IMR-90 (cell line): Measurements from ENCODE around the gene KIAA0040. TPM values are rescaled to one million over a fixed set of nuclear protein-coding genes. Genes with fewer than 3 reads are reported as not detected.

Experiments used
- ATAC-seq: fragments of 200-7000 bp; cut with Tn5 transposase; 2 replicates; pipeline ENCODE4 v1.9.1; 2020; ENCODE audit warnings: low read depth, mild to moderate bottlenecking, moderate library complexity
- BruUV-seq: library from RNA; stranded (reverse); fragments of 400-500 nt; replicated peaks from 2 replicates; lab custom pipeline; 2021; lab: Mats Ljungman, UMichigan
- CTCF ChIA-PET: fragments of 300-600 bp; formaldehyde crosslinking; extraction: SDS; loops from one replicate; lab custom pipeline; 2021; ENCODE audit warnings: antibody characterized with exemption; lab: Yijun Ruan, JAX
- POLR2A ChIA-PET: fragments of 300-600 bp; sonication (Branson Sonifier 250); formaldehyde crosslinking; loops from one replicate; lab custom pipeline; 2022; ENCODE audit warnings: antibody characterized with exemption; ENCODE audit not compliant: unreplicated experiment; lab: Charles Lee
- DNase-seq: peaks from one replicate; pipeline ENCODE4 v3.0.0; 2013
- H2AFZ ChIP-seq: replicated peaks from 2 replicates; pipeline ENCODE3; 2013; ENCODE audit warnings: low read length, mild to moderate bottlenecking; ENCODE audit not compliant: poor library complexity
- H2AK5ac ChIP-seq: 2 replicates; pipeline ENCODE4 v1.6.1; 2013; ENCODE audit warnings: low read depth, low read length, inconsistent platforms
- H2AK9ac ChIP-seq: replicated peaks from 2 replicates; pipeline ENCODE3; 2013; ENCODE audit warnings: mild to moderate bottlenecking, low read depth, low read length, moderate library complexity; ENCODE audit not compliant: poor library complexity
- H2BK120ac ChIP-seq: 2 replicates; pipeline ENCODE4 v1.6.1; 2013; ENCODE audit warnings: low read depth, low read length, inconsistent platforms
- H2BK15ac ChIP-seq: 3 replicates; pipeline ENCODE4 v1.6.1; 2013; ENCODE audit warnings: low read depth, low read length, inconsistent platforms
- H2BK20ac ChIP-seq: 2 replicates; pipeline ENCODE4 v1.6.1; 2013; ENCODE audit warnings: low read depth, mild to moderate bottlenecking, inconsistent platforms, low read length, moderate library complexity
- H2BK5ac ChIP-seq: 2 replicates; pipeline ENCODE4 v1.6.1; 2013; ENCODE audit warnings: mild to moderate bottlenecking, low read depth, low read length, inconsistent platforms; ENCODE audit not compliant: poor library complexity, severe bottlenecking
- H3K14ac ChIP-seq: replicated peaks from 2 replicates; pipeline ENCODE4 v1.6.1; 2013; ENCODE audit warnings: low read depth, low read length, inconsistent platforms
- H3K18ac ChIP-seq: 2 replicates; pipeline ENCODE4 v1.6.1; 2013; ENCODE audit warnings: low read depth, low read length, control low read depth
- H3K23ac ChIP-seq: 2 replicates; pipeline ENCODE4 v1.6.1; 2013; ENCODE audit warnings: low read depth, low read length, inconsistent platforms
- H3K27ac ChIP-seq: 2 replicates; pipeline ENCODE4 v1.5.1; 2013; ENCODE audit warnings: mild to moderate bottlenecking, control low read depth, low read length; ENCODE audit not compliant: insufficient read depth
- H3K27me3 ChIP-seq: 2 replicates; pipeline ENCODE4 v1.6.1; 2013; ENCODE audit warnings: low read length; ENCODE audit not compliant: control insufficient read depth, insufficient read depth
- H3K36me3 ChIP-seq: 2 replicates; pipeline ENCODE4 v1.6.1; 2013; ENCODE audit warnings: low read length, mixed read lengths; ENCODE audit not compliant: control insufficient read depth, insufficient read depth
- H3K4ac ChIP-seq: 2 replicates; pipeline ENCODE4 v1.6.1; 2013; ENCODE audit warnings: low read depth, low read length, inconsistent platforms
- H3K4me1 ChIP-seq: 2 replicates; pipeline ENCODE4 v1.6.1; 2013; ENCODE audit warnings: low read length, mixed read lengths; ENCODE audit not compliant: control insufficient read depth, insufficient read depth
- H3K4me2 ChIP-seq: 2 replicates; pipeline ENCODE4 v1.6.1; 2013; ENCODE audit warnings: low read depth, mild to moderate bottlenecking, control low read depth, low read length, moderate library complexity
- H3K4me3 ChIP-seq: 2 replicates; pipeline ENCODE4 v1.5.1; 2013; ENCODE audit warnings: low read depth, mild to moderate bottlenecking, control low read depth, low read length, moderate library complexity; ENCODE audit not compliant: insufficient read depth
- H3K56ac ChIP-seq: 2 replicates; pipeline ENCODE4 v1.6.1; 2013; ENCODE audit warnings: low read length, inconsistent platforms; ENCODE audit not compliant: insufficient read depth; ENCODE audit errors: extremely low read depth
- H3K79me1 ChIP-seq, 2 experiments: 2 replicates each; pipeline ENCODE4 v1.6.1; 2013; ENCODE audit warnings: low read length in 2 of 2, inconsistent platforms in 1 of 2, low read depth in 1 of 2
- H3K9ac ChIP-seq: 2 replicates; pipeline ENCODE4 v1.6.1; 2013; ENCODE audit warnings: low read depth, low read length, control low read depth
- H3K9me1 ChIP-seq: 2 replicates; pipeline ENCODE4 v1.6.1; 2013; ENCODE audit warnings: low read length, inconsistent platforms; ENCODE audit not compliant: insufficient read depth
- H3K9me3 ChIP-seq: 2 replicates; pipeline ENCODE4 v1.6.1; 2013; ENCODE audit warnings: low read length; ENCODE audit not compliant: control insufficient read depth, insufficient read depth
- H4K20me1 ChIP-seq: 2 replicates; pipeline ENCODE4 v1.6.1; 2013; ENCODE audit warnings: low read length, inconsistent platforms; ENCODE audit not compliant: insufficient read depth
- H4K5ac ChIP-seq: 2 replicates; pipeline ENCODE4 v1.6.1; 2013; ENCODE audit warnings: mild to moderate bottlenecking, low read depth, low read length, control low read depth
- H4K8ac ChIP-seq, 2 experiments: 2 replicates each; pipeline ENCODE4 v1.6.1; 2013; ENCODE audit warnings: low read depth in 2 of 2, low read length in 2 of 2, control low read depth in 1 of 2, inconsistent platforms in 1 of 2
- H4K91ac ChIP-seq: 2 replicates; pipeline ENCODE4 v1.6.1; 2013; ENCODE audit warnings: low read depth, low read length, inconsistent platforms; ENCODE audit not compliant: insufficient read depth
- BHLHE40 ChIP-seq: fragments of 150-350 bp; IDR thresholded peaks from 2 replicates; pipeline ENCODE4 v1.6.1; 2016; ENCODE audit warnings: mild to moderate bottlenecking, low read depth, low read length
- CEBPB ChIP-seq: IDR thresholded peaks from 2 replicates; pipeline ENCODE4 v1.6.1; 2012; ENCODE audit warnings: low read depth, low read length, improper control_type of control experiment
- CHD1 ChIP-seq: IDR thresholded peaks from 2 replicates; pipeline ENCODE4 v1.6.1; 2012; ENCODE audit warnings: low read depth, low read length, improper control_type of control experiment
- FOS ChIP-seq: fragments of 150-350 bp; IDR thresholded peaks from 2 replicates; pipeline ENCODE4 v1.6.1; 2016; ENCODE audit warnings: low read depth, low read length
- MAFK ChIP-seq: IDR thresholded peaks from 2 replicates; pipeline ENCODE4 v1.6.1; 2012; ENCODE audit warnings: low read depth, low read length, improper control_type of control experiment
- MAZ ChIP-seq: IDR thresholded peaks from 2 replicates; pipeline ENCODE4 v1.6.1; 2012; ENCODE audit warnings: low read depth, mild to moderate bottlenecking, low read length, improper control_type of control experiment, moderate library complexity, borderline replicate concordance
- MXI1 ChIP-seq: IDR thresholded peaks from 2 replicates; pipeline ENCODE4 v1.6.1; 2012; ENCODE audit warnings: low read depth, mild to moderate bottlenecking, low read length, moderate library complexity, borderline replicate concordance
- NFE2L2 ChIP-seq: fragments of 150-350 bp; IDR thresholded peaks from 2 replicates; pipeline ENCODE4 v1.6.1; 2016; ENCODE audit warnings: low read depth, mild to moderate bottlenecking, low read length
- POLR2A ChIP-seq: IDR thresholded peaks from 2 replicates; pipeline ENCODE4 v1.6.1; 2012; ENCODE audit warnings: mild to moderate bottlenecking, low read depth, low read length
- RAD21 ChIP-seq: IDR thresholded peaks from 2 replicates; pipeline ENCODE4 v1.6.1; 2012; ENCODE audit warnings: low read length, improper control_type of control experiment
- RCOR1 ChIP-seq: IDR thresholded peaks from 2 replicates; pipeline ENCODE4 v1.6.1; 2012; ENCODE audit warnings: mild to moderate bottlenecking, low read length, improper control_type of control experiment; ENCODE audit not compliant: insufficient replicate concordance
- RFX5 ChIP-seq: IDR thresholded peaks from 2 replicates; pipeline ENCODE4 v1.8.0; 2012; ENCODE audit warnings: low read depth, mild to moderate bottlenecking, low read length, moderate library complexity
- SMC3 ChIP-seq: fragments of 150-350 bp; IDR thresholded peaks from 2 replicates; pipeline ENCODE4 v1.6.1; 2016; ENCODE audit warnings: low read depth, mild to moderate bottlenecking, antibody characterized with exemption, low read length, moderate library complexity
- WGBS, 2 experiments: methylation state at CpG; one replicate each; pipeline versions ENCODE4 v1.1.5 to v1.1.7; 2013; ENCODE audit warnings: missing lambda C conversion rate in 2 of 2; ENCODE audit not compliant: insufficient read length in 1 of 2; ENCODE audit errors: extremely low coverage in 2 of 2; 5-methylcytosine and 5-hydroxymethylcytosine counted together
- dilution Hi-C: fragments of 300-500 bp; cut with HindIII; formaldehyde crosslinking; loops from one replicate; pipeline ENCODE4 v1.14.3; 2018; ENCODE audit warnings: low sequenced_read_pairs; ENCODE audit not compliant: unreplicated experiment
- in situ Hi-C: fragments of 300-500 bp; cut with MboI; formaldehyde crosslinking; loops from 3 replicates; pipeline ENCODE4 v1.14.3; 2019; ENCODE audit warnings: low sequenced_read_pairs, inconsistent platforms, mixed read lengths
- intact Hi-C: fragments of 100-400 bp; cut with micrococcal nuclease; formaldehyde crosslinking; loops from 2 replicates; pipeline ENCODE4 v1.10.0; 2022
- polyA plus RNA-seq, 3 experiments: library from polyadenylated mRNA; depleted of rRNA; stranded (reverse); fragments of >200 nt; gene quantifications; 2 replicates each; pipeline ENCODE4 v1.2.3, GENCODE V29; 2012; ENCODE audit warnings: low replicate concordance in 1 of 3
- total RNA-seq: library from RNA; depleted of rRNA; stranded (reverse); fragments of >200 nt; gene quantifications from 2 replicates; pipeline ENCODE4 v1.2.3, GENCODE V29; 2012
- TF ChIP-seq, protein P1 (sequence below): conservative IDR thresholded peaks from 2 replicates; pipeline ENCODE4 v1.5.1; 2012; ENCODE audit warnings: mild to moderate bottlenecking, low read depth, low read length, improper control_type of control experiment
- TF ChIP-seq, protein P2 (sequence below): fragments of 150-350 bp; IDR thresholded peaks from 2 replicates; pipeline ENCODE4 v1.6.1; 2017; ENCODE audit warnings: mild to moderate bottlenecking, antibody characterized with exemption, low read length, low read depth
- TF ChIP-seq, protein P3 (sequence below): fragments of 150-350 bp; IDR thresholded peaks from 2 replicates; pipeline ENCODE4 v1.6.1; 2016; ENCODE audit warnings: low read depth, mild to moderate bottlenecking, low read length, moderate library complexity, borderline replicate concordance

KIAA0040 gene
- total and polyA plus RNA-seq, 2 of the 4 experiments (the other 2 are of a cell fraction) = 0.05 to 0.18 TPM

DNA sequence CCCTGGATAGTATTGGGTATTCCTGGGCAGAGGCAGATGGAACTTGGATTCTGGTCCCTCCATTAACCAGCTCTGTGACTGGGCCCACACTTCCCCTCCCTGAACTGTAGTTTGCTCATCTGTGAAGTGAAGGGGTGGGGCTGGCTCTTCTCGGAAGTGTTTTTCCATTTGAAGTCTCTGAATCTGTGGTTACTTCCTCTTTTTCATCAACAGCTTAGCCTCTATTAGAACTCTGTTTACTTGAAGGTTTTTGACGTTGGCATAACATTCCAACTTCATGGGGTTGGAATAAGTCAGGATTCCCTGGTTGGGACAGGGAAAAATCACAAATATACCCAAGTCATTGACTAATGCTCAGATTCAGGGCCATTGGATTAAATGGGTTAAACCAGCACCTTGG lies 3.6 kb downstream of the KIAA0040 start:
- no peak overlapping the region for H3K18ac ChIP-seq
- no peak overlapping the region for H3K4ac ChIP-seq
- H2BK15ac ChIP-seq = no peak overlapping the region
- no peak overlapping the region for H2BK120ac ChIP-seq
- no peak overlapping the region for H3K4me2 ChIP-seq
- CTCF ChIA-PET = no interaction called here
- no peaks in the 10 kb centered on the region for H4K20me1 ChIP-seq
- WGBS, 2 experiments = no CpG with 5 or more reads among the region's 2 CpGs
- H3K14ac ChIP-seq = no peak overlapping the region
- H2AK5ac ChIP-seq = no peak overlapping the region
- dilution Hi-C loops (no loop called here), intact Hi-C loops (no loop called here), in situ Hi-C loops (no loop called here)
- H3K9ac ChIP-seq = no peak overlapping the region
- H3K4me3 ChIP-seq = no peak overlapping the region
- H3K36me3 ChIP-seq = no peaks in the 10 kb centered on the region
- POLR2A ChIA-PET = no interaction called here
- no peak overlapping the region for H3K56ac ChIP-seq
- no peak overlapping the region for H3K23ac ChIP-seq
- H2AK9ac ChIP-seq = no peak overlapping the region
- no peak overlapping the region for H4K8ac ChIP-seq
- peaks cover 2% of the 10 kb centered on the region; the same call in 1 of the 2 replicates for H3K27me3 ChIP-seq
- H3K27ac ChIP-seq = no peak overlapping the region
- no peak for ATAC-seq
- H3K79me1 ChIP-seq = no peaks in the 10 kb centered on the region
- H4K91ac ChIP-seq = no peak overlapping the region
- H2BK5ac ChIP-seq = no peak overlapping the region
- H4K5ac ChIP-seq = no peak overlapping the region
- no peaks in the 10 kb centered on the region for H3K4me1 ChIP-seq
- BruUV-seq = no TSS peak
- DNase-seq = no peak
- no peaks in the 10 kb centered on the region for H3K9me1 ChIP-seq
- no peaks in the 10 kb centered on the region for H3K9me3 ChIP-seq
- TF ChIP-seq BHLHE40 (no peak), MXI1 (no peak), RFX5 (no peak), MAZ (no peak), SMC3 (no peak), MAFK (no peak), CHD1 (no peak), CEBPB (no peak), RAD21 (no peak), RCOR1 (no peak), POLR2A (no peak), NFE2L2 (no peak), FOS (no peak)
- TF ChIP-seq, protein P1, sequence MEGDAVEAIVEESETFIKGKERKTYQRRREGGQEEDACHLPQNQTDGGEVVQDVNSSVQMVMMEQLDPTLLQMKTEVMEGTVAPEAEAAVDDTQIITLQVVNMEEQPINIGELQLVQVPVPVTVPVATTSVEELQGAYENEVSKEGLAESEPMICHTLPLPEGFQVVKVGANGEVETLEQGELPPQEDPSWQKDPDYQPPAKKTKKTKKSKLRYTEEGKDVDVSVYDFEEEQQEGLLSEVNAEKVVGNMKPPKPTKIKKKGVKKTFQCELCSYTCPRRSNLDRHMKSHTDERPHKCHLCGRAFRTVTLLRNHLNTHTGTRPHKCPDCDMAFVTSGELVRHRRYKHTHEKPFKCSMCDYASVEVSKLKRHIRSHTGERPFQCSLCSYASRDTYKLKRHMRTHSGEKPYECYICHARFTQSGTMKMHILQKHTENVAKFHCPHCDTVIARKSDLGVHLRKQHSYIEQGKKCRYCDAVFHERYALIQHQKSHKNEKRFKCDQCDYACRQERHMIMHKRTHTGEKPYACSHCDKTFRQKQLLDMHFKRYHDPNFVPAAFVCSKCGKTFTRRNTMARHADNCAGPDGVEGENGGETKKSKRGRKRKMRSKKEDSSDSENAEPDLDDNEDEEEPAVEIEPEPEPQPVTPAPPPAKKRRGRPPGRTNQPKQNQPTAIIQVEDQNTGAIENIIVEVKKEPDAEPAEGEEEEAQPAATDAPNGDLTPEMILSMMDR = no peak
- TF ChIP-seq, protein P2, sequence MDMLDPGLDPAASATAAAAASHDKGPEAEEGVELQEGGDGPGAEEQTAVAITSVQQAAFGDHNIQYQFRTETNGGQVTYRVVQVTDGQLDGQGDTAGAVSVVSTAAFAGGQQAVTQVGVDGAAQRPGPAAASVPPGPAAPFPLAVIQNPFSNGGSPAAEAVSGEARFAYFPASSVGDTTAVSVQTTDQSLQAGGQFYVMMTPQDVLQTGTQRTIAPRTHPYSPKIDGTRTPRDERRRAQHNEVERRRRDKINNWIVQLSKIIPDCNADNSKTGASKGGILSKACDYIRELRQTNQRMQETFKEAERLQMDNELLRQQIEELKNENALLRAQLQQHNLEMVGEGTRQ = no peak
- TF ChIP-seq, protein P3, sequence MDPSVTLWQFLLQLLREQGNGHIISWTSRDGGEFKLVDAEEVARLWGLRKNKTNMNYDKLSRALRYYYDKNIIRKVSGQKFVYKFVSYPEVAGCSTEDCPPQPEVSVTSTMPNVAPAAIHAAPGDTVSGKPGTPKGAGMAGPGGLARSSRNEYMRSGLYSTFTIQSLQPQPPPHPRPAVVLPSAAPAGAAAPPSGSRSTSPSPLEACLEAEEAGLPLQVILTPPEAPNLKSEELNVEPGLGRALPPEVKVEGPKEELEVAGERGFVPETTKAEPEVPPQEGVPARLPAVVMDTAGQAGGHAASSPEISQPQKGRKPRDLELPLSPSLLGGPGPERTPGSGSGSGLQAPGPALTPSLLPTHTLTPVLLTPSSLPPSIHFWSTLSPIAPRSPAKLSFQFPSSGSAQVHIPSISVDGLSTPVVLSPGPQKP = no peak
- no peak overlapping the region for H2BK20ac ChIP-seq
- H2AFZ ChIP-seq = no peak overlapping the region
